Endothelial cell of hepatic sinusoid (primary cell): Measurements from ENCODE around the gene SCYL2.
"Not testable (repeated sequence)": the region's sequence is repeated elsewhere in the genome, so short reads cannot be mapped to it uniquely, and the experiment has no call there.

ENCODE experiments used
- in situ Hi-C: cut with HindIII; loops from 2 replicates; pipeline ENCODE4 v1.10.0; 2017; ENCODE audit warnings: low sequenced_read_pairs

The SCYL2 gene

DNA sequence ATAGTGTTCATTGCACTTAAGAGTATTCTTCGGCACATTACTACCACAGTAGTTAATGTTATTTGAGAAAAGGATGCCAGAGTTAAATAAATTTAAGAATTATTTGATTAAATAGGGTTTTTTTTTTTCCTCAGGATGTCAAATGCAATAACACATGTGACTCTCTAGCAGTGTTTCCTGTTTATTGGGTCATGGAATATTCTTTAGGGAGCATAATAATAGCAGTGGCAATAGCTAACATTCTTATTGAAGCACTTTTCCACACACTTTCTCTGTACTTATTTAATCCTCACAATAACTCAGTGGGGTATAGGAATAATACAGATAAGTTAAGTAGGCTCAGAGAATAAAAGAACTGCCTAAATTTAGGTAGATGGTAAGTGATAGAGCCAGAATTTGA is 44.3 kb downstream of the SCYL2 start:
- in situ Hi-C loops, result no loop called here

DNA sequence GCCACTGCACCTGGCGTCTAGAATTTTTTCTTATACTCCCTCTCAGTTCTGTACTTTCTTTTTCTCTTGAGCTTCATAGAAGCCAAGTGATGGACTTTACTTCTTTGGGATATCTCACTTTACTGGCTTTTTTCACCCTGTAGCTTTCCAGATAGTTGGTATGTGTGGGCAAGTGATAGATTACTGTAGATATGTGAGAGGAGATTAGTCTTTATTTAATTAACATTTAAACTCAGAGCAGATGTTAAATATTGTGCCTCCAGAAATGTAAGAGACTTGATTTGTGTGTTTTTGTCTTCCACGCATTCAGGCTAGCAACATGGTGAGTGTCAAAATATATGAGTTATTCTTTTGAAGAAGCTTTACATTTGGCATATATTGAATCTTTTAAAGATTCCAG is 50.4 kb downstream of the SCYL2 start:
- in situ Hi-C loops, result no loop called here

GRCh38 chr12:100324498-100324897 is 57.5 kb downstream of the SCYL2 start:
- in situ Hi-C loops, result no loop called here

- in situ Hi-C loops, result loop anchor here (5.0 kb wide), 1 partner anchor 99 kb away; no protein-coding TSS in a partner anchor
These were observed 59.2 kb downstream of the SCYL2 start for GRCh38 chr12:100326208-100326607.

DNA sequence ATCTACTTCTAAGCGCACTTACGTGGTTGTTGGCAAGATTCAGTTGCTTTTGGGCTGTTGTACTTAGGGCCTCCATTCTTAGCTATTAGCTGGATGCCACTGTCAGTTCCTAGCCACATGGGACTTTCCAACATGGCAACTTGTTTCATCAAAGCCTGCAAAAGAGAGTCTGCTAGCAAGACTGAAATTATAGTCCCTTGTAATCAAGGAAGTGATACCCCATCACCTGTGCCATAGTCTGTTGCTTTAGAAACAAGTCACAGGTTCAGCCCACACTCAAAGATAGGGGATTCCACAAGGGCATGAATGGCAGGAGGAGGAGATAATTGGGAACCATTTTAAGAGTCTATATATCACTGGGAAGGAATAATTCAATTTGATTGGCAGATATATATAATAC is 62.8 kb downstream of the SCYL2 start:
- in situ Hi-C loops, result loop anchor here (5.0 kb wide), 1 partner anchor 102 kb away; no protein-coding TSS in a partner anchor

DNA sequence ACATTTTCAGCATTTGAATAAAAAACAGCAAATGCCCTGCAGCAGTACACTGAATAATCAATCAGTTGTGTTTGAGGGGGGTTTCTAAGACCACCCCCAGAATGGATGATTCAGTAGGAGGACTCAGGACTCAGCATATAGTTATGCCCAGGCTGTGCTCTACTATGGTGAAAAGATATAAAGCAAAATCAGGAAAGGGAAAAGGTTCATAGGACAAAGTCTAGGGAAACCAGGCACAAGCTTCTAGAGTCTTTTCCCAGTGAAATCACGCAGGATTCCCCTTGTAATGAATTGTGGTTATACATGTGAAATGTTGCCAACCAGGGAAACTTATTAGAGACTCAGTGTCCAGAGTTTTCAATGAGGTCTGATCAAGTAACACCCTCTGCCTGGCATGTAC is 64.9 kb downstream of the SCYL2 start:
- in situ Hi-C loops, result no loop called here

DNA sequence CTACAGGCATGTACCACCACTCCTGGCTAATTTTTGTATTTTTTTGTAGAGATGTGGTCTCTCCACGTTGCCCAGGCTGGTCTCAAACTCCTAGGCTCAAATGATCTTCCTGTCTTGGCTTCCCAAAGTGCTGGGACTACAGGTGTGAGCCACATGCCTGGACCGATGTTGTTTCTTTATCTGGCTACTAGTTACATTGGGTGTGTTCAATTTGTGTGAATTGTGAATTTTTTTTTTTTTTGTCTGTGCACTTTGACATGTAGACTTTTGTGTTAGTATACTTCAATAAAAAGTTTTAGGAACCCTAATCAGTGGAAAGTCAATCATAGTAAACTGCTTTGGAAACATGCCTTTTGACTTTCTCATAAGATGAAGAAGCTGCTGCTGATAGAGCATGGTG is 65.9 kb downstream of the SCYL2 start:
- in situ Hi-C loops, result no loop called here

- in situ Hi-C loops, result no loop called here
These were observed 70.3 kb downstream of the SCYL2 start for GRCh38 chr12:100337299-100337698.

DNA sequence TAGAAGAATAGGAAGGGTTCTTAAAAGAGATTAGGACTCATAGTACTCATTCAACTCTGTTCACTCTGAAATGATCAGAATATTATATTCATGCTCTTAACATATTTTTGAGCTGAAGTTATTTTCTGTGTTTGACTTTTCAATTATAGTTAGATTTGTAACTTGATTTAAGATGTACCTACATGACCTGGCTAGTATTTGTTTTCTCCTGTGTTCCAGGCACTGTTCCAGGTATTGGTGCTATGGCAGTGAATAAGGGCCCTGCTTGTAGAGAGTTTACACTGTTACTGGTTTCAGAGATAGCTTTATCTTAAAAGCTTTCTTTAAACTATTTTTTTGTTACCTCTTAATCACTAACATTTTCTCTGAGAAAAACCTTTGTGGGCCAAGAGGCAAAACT is 70.8 kb downstream of the SCYL2 start:
- in situ Hi-C loops, result no loop called here

DNA sequence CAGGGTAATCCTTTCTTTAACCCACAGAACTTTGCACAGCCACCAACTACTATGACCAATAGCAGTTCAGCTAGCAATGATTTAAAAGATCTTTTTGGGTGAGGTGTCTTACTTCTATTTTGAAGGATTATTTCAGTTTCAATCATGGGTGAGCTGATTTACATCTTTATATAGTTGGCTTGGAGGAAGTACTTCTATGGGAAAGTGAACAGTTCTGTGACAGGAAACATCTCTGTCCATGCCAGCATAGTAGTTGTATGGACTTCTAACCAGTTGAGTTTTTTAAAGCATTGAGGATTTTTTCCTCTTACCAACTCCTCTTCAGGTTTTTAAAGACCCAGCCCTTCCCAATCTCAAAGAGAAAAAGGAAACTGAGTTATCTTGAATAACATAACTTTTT is 72.1 kb downstream of the SCYL2 start:
- in situ Hi-C loops, result no loop called here

GRCh38 chr12:100342897-100343296 is 75.9 kb downstream of the SCYL2 start:
- in situ Hi-C loops, result not testable (repeated sequence)

DNA sequence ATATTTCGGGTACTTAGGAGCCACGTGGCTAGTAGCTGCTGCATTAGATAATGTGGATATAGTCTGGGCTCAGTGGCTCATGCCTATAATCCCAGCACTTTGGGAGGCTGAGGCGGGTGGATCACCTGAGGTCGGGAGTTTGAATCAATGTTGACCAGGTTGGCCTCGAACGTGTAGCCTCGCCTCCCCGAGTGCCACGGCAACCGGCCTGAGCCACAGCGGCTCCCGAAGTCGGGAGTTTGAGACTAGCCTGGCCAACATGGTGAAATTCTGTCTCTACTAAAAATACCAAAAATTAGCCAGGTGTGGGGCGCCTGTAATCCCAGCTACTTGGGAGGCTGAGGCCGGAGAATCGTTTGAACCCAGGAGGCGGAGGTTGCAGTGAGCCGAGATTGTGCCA is 77.4 kb downstream of the SCYL2 start:
- in situ Hi-C loops, result not testable (repeated sequence)

DNA sequence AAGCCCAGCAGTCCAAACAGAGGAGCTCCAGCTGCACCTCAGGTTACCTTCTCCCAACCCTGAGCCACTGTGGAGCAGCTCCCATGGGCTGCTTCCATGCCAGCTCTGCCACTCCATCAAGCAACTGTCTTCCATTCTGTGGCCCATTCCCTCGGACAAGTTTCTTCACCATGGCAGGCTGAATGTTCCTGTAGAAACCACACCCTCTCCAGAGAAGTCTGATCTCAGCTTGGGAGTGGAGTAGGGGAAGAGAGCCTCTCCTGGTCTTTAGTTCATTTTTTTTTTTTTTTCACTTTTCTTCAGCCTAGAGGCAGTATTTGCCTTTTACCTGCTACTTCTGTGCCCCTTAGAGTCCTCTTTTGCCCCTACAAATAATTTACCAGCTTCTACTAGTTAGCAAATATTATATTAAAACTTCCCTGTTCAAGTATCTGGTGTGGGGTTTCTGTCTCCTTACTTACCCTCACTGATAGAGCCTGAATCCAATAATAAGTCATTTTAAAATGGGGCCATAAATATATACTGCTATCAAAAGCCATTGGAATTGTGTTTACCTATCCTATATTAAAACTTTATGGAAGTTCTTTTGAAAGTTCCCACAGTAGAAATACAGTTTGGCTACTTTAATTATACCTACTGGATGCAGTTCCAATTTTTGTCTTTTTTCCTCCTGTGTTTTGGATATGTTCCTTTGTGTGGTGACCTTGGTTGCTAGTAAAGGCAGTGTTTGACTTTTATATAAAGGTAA is 78.2 kb downstream of the SCYL2 start:
- in situ Hi-C loops, result no loop called here

GRCh38 chr12:100346660-100347059 is 79.7 kb downstream of the SCYL2 start:
- in situ Hi-C loops, result no loop called here

DNA sequence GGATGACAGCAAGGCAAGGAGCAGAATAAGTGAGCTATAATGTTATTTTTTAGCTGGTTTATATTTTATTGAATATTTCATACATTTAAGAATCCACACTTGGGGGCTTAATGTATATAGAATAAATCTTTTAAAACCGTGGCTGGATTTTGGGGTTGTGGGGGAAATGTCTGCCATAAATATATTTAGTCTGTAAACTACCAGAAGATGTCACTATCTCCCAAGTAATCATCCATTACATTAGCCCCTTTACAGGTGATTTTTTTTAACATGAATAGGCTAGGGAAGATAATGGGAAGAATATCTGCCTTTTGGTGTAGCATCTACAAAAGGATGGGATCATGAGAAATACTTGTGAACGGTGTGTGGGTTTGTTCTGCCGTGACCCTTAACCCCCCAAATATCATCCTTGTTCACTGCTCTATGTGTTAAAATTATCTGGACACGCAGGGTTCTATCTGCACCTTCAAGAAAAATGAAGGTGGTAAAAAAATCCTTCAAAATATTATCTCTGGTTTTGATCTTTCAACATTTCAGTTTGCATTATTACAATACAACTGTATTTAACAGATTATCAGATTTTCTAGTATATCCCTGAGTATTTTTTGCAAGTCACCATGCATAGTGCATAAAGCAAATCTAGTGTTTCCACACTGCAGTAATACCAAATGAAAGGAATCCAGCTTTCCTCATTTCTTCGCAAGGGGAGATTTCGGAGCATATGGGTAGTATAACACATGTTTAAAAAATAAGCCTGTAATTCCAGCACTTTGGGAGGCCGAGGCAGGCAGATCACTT is 81.9 kb downstream of the SCYL2 start:
- in situ Hi-C loops, result no loop called here

DNA sequence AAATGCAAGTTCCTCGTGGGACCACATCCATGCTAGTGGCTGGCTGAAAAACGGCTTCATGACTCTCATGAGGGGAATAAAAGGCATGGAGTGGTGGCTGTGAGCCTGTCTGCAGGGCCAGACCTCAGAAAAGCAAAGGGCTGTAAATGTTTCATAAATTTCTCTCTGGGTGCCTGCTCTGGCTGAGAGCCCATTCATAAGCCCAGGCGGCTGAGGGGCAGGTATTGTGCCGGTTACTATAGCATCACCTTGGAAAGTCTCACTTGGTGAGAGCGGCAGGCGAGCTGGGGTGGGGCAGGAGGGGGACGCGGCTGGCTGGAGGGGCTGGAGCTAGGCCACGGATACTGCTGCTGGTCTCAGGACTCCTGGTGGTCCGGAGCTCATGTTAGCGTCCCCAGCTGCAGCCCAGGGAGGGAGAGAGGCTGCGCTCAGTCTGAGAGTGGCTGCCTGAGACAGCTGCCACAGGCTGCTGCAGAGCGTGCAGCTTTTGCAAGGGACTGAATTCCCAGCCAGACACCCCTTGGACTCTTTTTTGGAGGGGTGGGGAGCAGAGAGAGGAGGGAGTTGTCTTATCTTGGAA is 89.8 kb downstream of the SCYL2 start, which contains the start of gene SLC17A8:
SLC17A8 (plus strand) TSS at position 431 of the 580 bp plus-strand sequence. CDS start 318 bp downstream, outside the sequence.
- in situ Hi-C loops, result no loop called here

DNA sequence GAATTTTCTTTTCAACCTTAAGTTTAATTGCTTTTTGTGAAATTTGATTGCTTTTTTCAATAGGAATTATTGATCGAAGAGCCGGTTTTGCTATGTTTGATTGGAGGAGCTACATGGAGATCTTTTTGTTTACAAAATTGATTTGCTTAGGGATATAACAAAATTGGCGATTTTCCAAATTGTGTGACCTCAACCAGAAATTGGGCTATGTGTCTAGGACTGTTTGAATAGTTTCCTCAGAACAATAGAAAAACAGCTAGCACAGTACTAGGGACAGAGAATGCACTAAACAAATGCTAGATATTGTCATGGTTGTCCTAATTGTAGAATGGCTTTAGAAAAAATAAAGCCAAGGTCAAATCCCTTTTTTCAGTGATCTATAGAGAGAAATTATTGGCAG is 92.3 kb downstream of the SCYL2 start:
- in situ Hi-C loops, result no loop called here

DNA sequence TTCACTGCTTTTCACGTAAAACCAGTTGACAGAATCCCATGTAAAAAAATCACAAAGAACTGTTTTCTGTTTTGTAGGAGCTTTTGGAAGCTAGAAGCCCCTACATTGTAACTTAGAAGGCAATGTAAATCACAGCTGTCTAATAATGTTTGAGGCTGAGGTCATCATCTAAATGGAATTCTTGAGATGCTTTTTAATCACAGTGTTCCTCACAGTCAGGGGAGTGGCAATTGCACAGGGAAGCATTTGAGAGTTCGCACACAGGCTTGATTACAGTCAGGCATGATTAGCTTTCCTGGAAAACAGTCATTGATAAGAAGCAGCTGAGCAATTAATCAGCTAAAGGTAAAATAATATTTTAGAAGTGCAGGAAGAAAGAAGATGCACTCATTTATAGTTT is 92.8 kb downstream of the SCYL2 start:
- in situ Hi-C loops, result no loop called here

- in situ Hi-C loops, result no loop called here
These were observed 93.5 kb downstream of the SCYL2 start for GRCh38 chr12:100360450-100360849.

DNA sequence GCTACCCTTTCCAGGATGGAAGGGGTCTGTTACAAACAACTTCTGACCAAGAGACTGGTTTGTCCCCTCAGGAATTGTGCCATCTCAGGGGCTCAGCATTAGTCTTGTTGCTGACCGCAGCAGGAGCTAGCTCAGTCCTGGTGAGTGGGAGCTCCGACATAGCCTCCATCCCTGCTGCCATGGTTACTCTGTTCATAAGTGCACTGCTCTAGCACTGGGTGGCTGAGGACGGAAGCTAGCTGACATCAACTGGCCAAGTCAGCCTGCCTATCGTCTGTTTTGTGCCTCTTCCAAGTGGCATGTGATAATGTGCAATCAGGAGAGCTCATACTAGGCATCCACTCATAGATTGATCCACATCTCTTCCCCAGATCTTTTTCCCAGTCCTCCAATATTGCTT is 97.3 kb downstream of the SCYL2 start:
- in situ Hi-C loops, result no loop called here

DNA sequence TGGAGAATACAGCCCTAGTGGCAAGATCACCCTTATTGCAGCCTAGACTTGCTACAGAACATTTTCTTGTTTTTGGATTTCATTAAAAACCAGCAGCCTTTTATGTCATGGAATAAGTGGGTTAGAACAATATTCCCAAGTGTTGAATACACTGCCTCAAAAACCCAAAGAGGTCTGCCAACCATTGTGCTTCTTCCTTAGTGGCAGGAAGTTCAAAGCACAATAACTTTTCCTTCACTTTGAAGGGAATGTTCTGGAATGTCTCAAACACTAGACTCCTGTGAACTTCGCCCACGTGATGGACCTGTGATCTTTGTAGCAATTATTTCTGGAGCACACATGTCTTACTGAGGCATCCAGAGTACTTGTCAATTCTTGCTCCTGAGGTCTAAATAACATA is 98.4 kb downstream of the SCYL2 start:
- in situ Hi-C loops, result no loop called here

- in situ Hi-C loops, result no loop called here
These were observed 101.1 kb downstream of the SCYL2 start for GRCh38 chr12:100368066-100368465.
